Subcutaneous abdominal adipose tissue (tissue), 5 donors: Measurements from ENCODE around the gene DNAH11.

Source experiments
- H3K27ac ChIP-seq: one replicate; pipeline ENCODE4 v1.7.0; 2013; ENCODE audit warnings: low read depth, mild to moderate bottlenecking, inconsistent platforms, low read length, moderate library complexity
- H3K27me3 ChIP-seq, 5 donors: one replicate each; pipeline ENCODE4 v1.7.0; 2013; ENCODE audit warnings: low read length in 5 of 5, inconsistent platforms in 1 of 5; ENCODE audit not compliant: control insufficient read depth in 5 of 5, insufficient read depth in 4 of 5
- H3K36me3 ChIP-seq, 5 donors: one replicate each; pipeline ENCODE4 v1.7.0; 2013; ENCODE audit warnings: low read length in 5 of 5; ENCODE audit not compliant: control insufficient read depth in 5 of 5, insufficient read depth in 5 of 5
- H3K4me1 ChIP-seq, 5 donors: one replicate each; pipeline ENCODE4 v1.7.0; 2013; ENCODE audit warnings: low read length in 5 of 5, mild to moderate bottlenecking in 3 of 5, moderate library complexity in 1 of 5; ENCODE audit not compliant: control insufficient read depth in 5 of 5, insufficient read depth in 5 of 5
- H3K4me3 ChIP-seq, 5 donors: one replicate each; pipeline ENCODE4 v1.7.0; 2013; ENCODE audit warnings: low read length in 5 of 5, low read depth in 1 of 5
- H3K9ac ChIP-seq, 5 donors: one replicate each; pipeline ENCODE4 v1.7.0; 2013; ENCODE audit warnings: low read length in 5 of 5, mild to moderate bottlenecking in 4 of 5, moderate library complexity in 3 of 5
- H3K9me3 ChIP-seq, 5 donors: one replicate each; pipeline ENCODE4 v1.7.0; 2013; ENCODE audit warnings: low read length in 5 of 5; ENCODE audit not compliant: control insufficient read depth in 5 of 5
- donor health status: healthy.
- donor health status: healthy.
- donor health status: healthy.
- donor health status: healthy.
- donor health status: healthy.

DNAH11 gene

GRCh38 chr7:21943436-21943835 lies 400.6 kb downstream of the DNAH11 start:
- no peak overlapping the region for H3K4me3 ChIP-seq
- no peak overlapping the region for H3K9ac ChIP-seq
- no peaks in the 10 kb centered on the region for H3K9me3 ChIP-seq
- H3K36me3 ChIP-seq: peaks cover 0 to 2% (median 0%) of the 10 kb centered on the region in 5 donors
- no peaks in the 10 kb centered on the region for H3K27me3 ChIP-seq
- H3K27ac ChIP-seq: no peak overlapping the region
- H3K4me1 ChIP-seq: peaks cover 0 to 35% (median 24%) of the 10 kb centered on the region in 5 donors

GRCh38 chr7:21944616-21945453 lies 402.0 kb downstream of the DNAH11 start:
- Histone ChIP-seq H3K4me1 (peaks cover 0 to 35% (median 22%) of the 10 kb centered on the region in 5 donors), H3K36me3 (no peaks in the 10 kb centered on the region), H3K4me3 (peak overlapping the region; percentile 69 to 88 (median 73)), H3K9me3 (no peaks in the 10 kb centered on the region), H3K9ac (peak overlapping the region in 4 of 5 donors; percentile 22 to 69 (median 56)), H3K27ac (no peak overlapping the region), H3K27me3 (no peaks in the 10 kb centered on the region)

GRCh38 chr7:21945454-21946221 lies 402.8 kb downstream of the DNAH11 start, which contains the start of gene CDCA7L:
CDCA7L (minus strand) TSS chr7:21945899; CDS start chr7:21945804, 95 bp downstream.
- Histone ChIP-seq H3K4me3 (peak within 1 kb of the TSS; percentile 69 to 88 (median 73)), H3K36me3 (no peaks in the 10 kb centered on the region), H3K9me3 (no peaks in the 10 kb centered on the region), H3K9ac (peak within 1 kb of the TSS in 4 of 5 donors; percentile 22 to 69 (median 56)), H3K4me1 (peaks cover 0 to 35% (median 22%) of the 10 kb centered on the region in 5 donors), H3K27me3 (no peaks in the 10 kb centered on the region), H3K27ac (peak within 1 kb of the TSS; percentile 19)

GRCh38 chr7:21946222-21946709 lies 403.4 kb downstream of the DNAH11 start:
- H3K4me1 ChIP-seq: peaks cover 0 to 35% (median 22%) of the 10 kb centered on the region in 5 donors
- H3K4me3 ChIP-seq: peak overlapping the region; percentile 15 to 88 (median 69)
- peak overlapping the region; percentile 19 for H3K27ac ChIP-seq
- no peaks in the 10 kb centered on the region for H3K9me3 ChIP-seq
- no peaks in the 10 kb centered on the region for H3K36me3 ChIP-seq
- no peaks in the 10 kb centered on the region for H3K27me3 ChIP-seq
- no peak overlapping the region for H3K9ac ChIP-seq

GRCh38 chr7:21947056-21947455 lies 404.2 kb downstream of the DNAH11 start:
- Histone ChIP-seq H3K4me1 (peaks cover 0 to 33% (median 22%) of the 10 kb centered on the region in 5 donors), H3K27ac (no peak overlapping the region), H3K9ac (no peak overlapping the region)

GRCh38 chr7:21947946-21948345 lies 405.1 kb downstream of the DNAH11 start:
- Histone ChIP-seq H3K27ac (no peak overlapping the region), H3K9me3 (no peaks in the 10 kb centered on the region), H3K4me1 (peaks cover 0 to 31% (median 22%) of the 10 kb centered on the region in 5 donors), H3K27me3 (no peaks in the 10 kb centered on the region), H3K4me3 (no peak overlapping the region), H3K36me3 (no peaks in the 10 kb centered on the region), H3K9ac (no peak overlapping the region)

More at GRCh38 chr7:21947056-21947455, 404.2 kb downstream of the DNAH11 start:
- H3K9me3 ChIP-seq: no peaks in the 10 kb centered on the region
- H3K36me3 ChIP-seq: no peaks in the 10 kb centered on the region
- H3K27me3 ChIP-seq: no peaks in the 10 kb centered on the region
- no peak overlapping the region for H3K4me3 ChIP-seq

- Histone ChIP-seq H3K9me3 (no peaks in the 10 kb centered on the region), H3K27ac (no peak overlapping the region), H3K9ac (no peak overlapping the region), H3K27me3 (no peaks in the 10 kb centered on the region), H3K4me1 (peaks cover 0 to 31% (median 22%) of the 10 kb centered on the region in 5 donors), H3K36me3 (no peaks in the 10 kb centered on the region), H3K4me3 (no peak overlapping the region)
Measured at GRCh38 chr7:21948364-21948763, 405.5 kb downstream of the DNAH11 start.

GRCh38 chr7:21948887-21949540 lies 406.2 kb downstream of the DNAH11 start:
- Histone ChIP-seq H3K4me3 (no peak overlapping the region), H3K9ac (no peak overlapping the region), H3K4me1 (peaks cover 0 to 31% (median 22%) of the 10 kb centered on the region in 5 donors), H3K27me3 (no peaks in the 10 kb centered on the region), H3K9me3 (no peaks in the 10 kb centered on the region), H3K27ac (no peak overlapping the region), H3K36me3 (no peaks in the 10 kb centered on the region)
